Lung (tissue), 12 donors: Measurements from ENCODE around the gene DPP6. TPM values are rescaled to one million over a fixed set of nuclear protein-coding genes. Genes with fewer than 3 reads are reported as not detected.
A peak's percentile ranks its signal among the peaks of the same experiment; 100 is the strongest.

ENCODE experiments used
- ATAC-seq: fragments of 200-7000 bp; cut with Tn5 transposase; one replicate; pipeline ENCODE4 v1.9.1; 2020; ENCODE audit warnings: moderate number of reproducible peaks; ENCODE audit not compliant: insufficient read depth, low FRiP score
- DNase-seq, 3 donors: peaks; one replicate each; pipeline ENCODE4 v3.0.0-alpha.2; 2013 to 2017
- H3K27ac ChIP-seq, 2 donors: one replicate each; pipeline ENCODE4 v1.5.1; 2013; ENCODE audit warnings: mild to moderate bottlenecking in 2 of 2, moderate library complexity in 2 of 2, control low read depth in 1 of 2, inconsistent platforms in 1 of 2, low read depth in 1 of 2, low read length in 1 of 2
- H3K27me3 ChIP-seq, 3 donors: one replicate each; pipeline ENCODE4 v1.5.1; 2013; ENCODE audit warnings: low read length in 2 of 3; ENCODE audit not compliant: control insufficient read depth in 3 of 3, insufficient read depth in 3 of 3
- H3K36me3 ChIP-seq, 4 donors: one replicate each; pipeline ENCODE4 v1.5.1; 2013; ENCODE audit warnings: low read length in 4 of 4, mild to moderate bottlenecking in 1 of 4, moderate library complexity in 1 of 4; ENCODE audit not compliant: control insufficient read depth in 4 of 4, insufficient read depth in 4 of 4
- H3K4me1 ChIP-seq, 5 donors: one replicate each; pipeline ENCODE4 v1.5.1; 2013; ENCODE audit warnings: low read length in 5 of 5, mild to moderate bottlenecking in 2 of 5, moderate library complexity in 1 of 5; ENCODE audit not compliant: control insufficient read depth in 5 of 5, insufficient read depth in 5 of 5
- H3K4me3 ChIP-seq: one replicate; pipeline ENCODE4 v1.5.1; 2013; ENCODE audit warnings: mild to moderate bottlenecking, control low read depth, moderate library complexity
- H3K9ac ChIP-seq, 2 donors: one replicate each; pipeline ENCODE4 v1.5.1; 2013; ENCODE audit warnings: low read length in 2 of 2, control low read depth in 1 of 2; ENCODE audit not compliant: insufficient read depth in 1 of 2
- H3K9me3 ChIP-seq, 4 donors: one replicate each; pipeline ENCODE4 v1.5.1; 2013; ENCODE audit warnings: low read length in 3 of 4, mild to moderate bottlenecking in 1 of 4, moderate library complexity in 1 of 4; ENCODE audit not compliant: control insufficient read depth in 4 of 4, insufficient read depth in 3 of 4
- CTCF ChIP-seq: IDR thresholded peaks from 2 replicates; pipeline ENCODE4 v1.5.1; 2012; ENCODE audit warnings: mild to moderate bottlenecking; ENCODE audit errors: control extremely low read depth, extremely low read depth
- WGBS, 2 donors: extraction: QIAGEN DNeasy Blood & Tissue Kit; methylation state at CpG; one replicate each; pipeline ENCODE4 v1.1.7; 2013; 5-methylcytosine and 5-hydroxymethylcytosine counted together
- polyA plus RNA-seq, 2 donors: library from polyadenylated mRNA; stranded (reverse); fragments of 200-250 nt; gene quantifications; one replicate each; pipeline ENCODE4 v1.2.1, GENCODE V29; 2013
- total RNA-seq, 2 donors: library from RNA; depleted of rRNA in 1 of 2; stranded (reverse); fragments of >200 nt in 1 of 2; gene quantifications; one replicate each; pipeline ENCODE4 v1.2.1, GENCODE V29; 2014 to 2021
- donor health status: control.
- donor health status: control.
- donor health status: Bipolar disorder and iron deficiency.
- donor health status: healthy.
- donor health status: DM: yes; HTN: yes; CAD: no.

The DPP6 gene
- total and polyA plus RNA-seq, 4 donors, result 0.08 to 1.3 (median 0.75) TPM

GRCh38 chr7:154592388-154592787, 540.2 kb downstream of the DPP6 start:
- no peak for TF ChIP-seq CTCF
- no peak overlapping the region for H3K4me3 ChIP-seq
- ATAC-seq, result no peak
- no peaks in the 10 kb centered on the region for H3K36me3 ChIP-seq
- peak; percentile 40 to 71 (median 54) for DNase-seq
- no peak overlapping the region for H3K27ac ChIP-seq
- peaks cover 0 to 20% (median 4%) of the 10 kb centered on the region in 5 donors for H3K4me1 ChIP-seq
- peaks cover 0 to 8% (median 0%) of the 10 kb centered on the region in 3 donors for H3K27me3 ChIP-seq
- H3K9ac ChIP-seq, result no peak overlapping the region
- 48 to 54% methylated on average over 16 of the region's 16 CpGs for WGBS, 2 donors
- peaks cover 0 to 3% (median 0%) of the 10 kb centered on the region in 4 donors for H3K9me3 ChIP-seq

GRCh38 chr7:154598396-154598795, 546.2 kb downstream of the DPP6 start:
- Histone ChIP-seq H3K27me3 (peaks cover 0 to 2% (median 0%) of the 10 kb centered on the region in 3 donors), H3K36me3 (no peaks in the 10 kb centered on the region), H3K9ac (no peak overlapping the region), H3K4me3 (no peak overlapping the region), H3K9me3 (peaks cover 0 to 3% (median 0%) of the 10 kb centered on the region in 4 donors), H3K4me1 (no peaks in the 10 kb centered on the region), H3K27ac (no peak overlapping the region)
- no peak for DNase-seq
- no peak for ATAC-seq
- no peak for TF ChIP-seq CTCF
- WGBS, 2 donors, result 65 to 68% methylated on average over 4 of the region's 4 CpGs

GRCh38 chr7:154598864-154599263, 546.7 kb downstream of the DPP6 start:
- peaks cover 0 to 3% (median 0%) of the 10 kb centered on the region in 4 donors for H3K9me3 ChIP-seq
- no peak for DNase-seq
- TF ChIP-seq CTCF, result no peak
- whole genome bisulfite sequencing, 2 donors, result 91 to 94% methylated on average over 3 of the region's 3 CpGs
- H3K36me3 ChIP-seq, result no peaks in the 10 kb centered on the region
- peaks cover 0 to 2% (median 0%) of the 10 kb centered on the region in 3 donors for H3K27me3 ChIP-seq
- H3K4me1 ChIP-seq, result no peaks in the 10 kb centered on the region
- no peak overlapping the region for H3K9ac ChIP-seq
- ATAC-seq, result no peak
- no peak overlapping the region for H3K4me3 ChIP-seq
- no peak overlapping the region for H3K27ac ChIP-seq

GRCh38 chr7:154610903-154611302, 558.7 kb downstream of the DPP6 start:
- no peak overlapping the region for H3K27ac ChIP-seq
- TF ChIP-seq CTCF, result no peak
- 67 to 77% methylated on average over 3 of the region's 3 CpGs for WGBS, 2 donors
- H3K4me3 ChIP-seq, result no peak overlapping the region
- H3K36me3 ChIP-seq, result no peaks in the 10 kb centered on the region
- no peaks in the 10 kb centered on the region for H3K4me1 ChIP-seq
- DNase-seq, result no peak
- H3K9me3 ChIP-seq, result no peaks in the 10 kb centered on the region
- no peak overlapping the region for H3K9ac ChIP-seq
- ATAC-seq, result no peak
- no peaks in the 10 kb centered on the region for H3K27me3 ChIP-seq
